ENCODE measurements around the gene GTPBP4.

Gene GTPBP4

DNA sequence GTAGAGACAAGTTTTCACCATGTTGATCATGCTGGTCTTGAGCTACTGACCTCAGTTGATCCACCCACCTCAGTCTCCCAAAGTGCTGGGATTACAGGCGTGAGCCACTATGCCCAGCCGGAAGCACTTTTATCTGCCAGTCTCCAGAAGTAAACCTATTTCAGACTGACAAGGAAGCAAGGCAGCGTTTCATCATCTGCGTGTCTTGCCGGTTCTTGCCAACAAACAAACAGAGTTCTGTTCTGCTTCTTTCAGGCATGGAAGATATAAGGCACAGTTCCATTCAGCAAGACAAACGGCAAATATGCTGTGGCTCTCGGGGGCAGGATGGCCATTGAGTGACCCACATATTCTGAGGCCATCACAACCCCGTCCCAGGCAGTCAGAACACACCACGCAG, 41.2 kb upstream of the GTPBP4 start:
- TF ChIP-seq, protein P1, sequence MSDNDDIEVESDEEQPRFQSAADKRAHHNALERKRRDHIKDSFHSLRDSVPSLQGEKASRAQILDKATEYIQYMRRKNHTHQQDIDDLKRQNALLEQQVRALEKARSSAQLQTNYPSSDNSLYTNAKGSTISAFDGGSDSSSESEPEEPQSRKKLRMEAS (IDR thresholded peaks at IDR 0.05; ENCODE audit: low read depth, low read length): no peak
- TF ChIP-seq, protein P2, sequence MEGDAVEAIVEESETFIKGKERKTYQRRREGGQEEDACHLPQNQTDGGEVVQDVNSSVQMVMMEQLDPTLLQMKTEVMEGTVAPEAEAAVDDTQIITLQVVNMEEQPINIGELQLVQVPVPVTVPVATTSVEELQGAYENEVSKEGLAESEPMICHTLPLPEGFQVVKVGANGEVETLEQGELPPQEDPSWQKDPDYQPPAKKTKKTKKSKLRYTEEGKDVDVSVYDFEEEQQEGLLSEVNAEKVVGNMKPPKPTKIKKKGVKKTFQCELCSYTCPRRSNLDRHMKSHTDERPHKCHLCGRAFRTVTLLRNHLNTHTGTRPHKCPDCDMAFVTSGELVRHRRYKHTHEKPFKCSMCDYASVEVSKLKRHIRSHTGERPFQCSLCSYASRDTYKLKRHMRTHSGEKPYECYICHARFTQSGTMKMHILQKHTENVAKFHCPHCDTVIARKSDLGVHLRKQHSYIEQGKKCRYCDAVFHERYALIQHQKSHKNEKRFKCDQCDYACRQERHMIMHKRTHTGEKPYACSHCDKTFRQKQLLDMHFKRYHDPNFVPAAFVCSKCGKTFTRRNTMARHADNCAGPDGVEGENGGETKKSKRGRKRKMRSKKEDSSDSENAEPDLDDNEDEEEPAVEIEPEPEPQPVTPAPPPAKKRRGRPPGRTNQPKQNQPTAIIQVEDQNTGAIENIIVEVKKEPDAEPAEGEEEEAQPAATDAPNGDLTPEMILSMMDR (IDR thresholded peaks at IDR 0.05; ENCODE audit: low read depth, low read length): no peak
- TF ChIP-seq POLR2A (IDR thresholded peaks at IDR 0.05; ENCODE audit: extremely low read depth, insufficient read length) (no peak), MYC (IDR thresholded peaks at IDR 0.05; ENCODE audit: low read depth, low read length) (no peak)
- H3K4me3 ChIP-seq (ENCODE audit: low read depth, low read length): no peak overlapping the region
- no peak for DNase-seq (ENCODE audit: low read depth)

DNA sequence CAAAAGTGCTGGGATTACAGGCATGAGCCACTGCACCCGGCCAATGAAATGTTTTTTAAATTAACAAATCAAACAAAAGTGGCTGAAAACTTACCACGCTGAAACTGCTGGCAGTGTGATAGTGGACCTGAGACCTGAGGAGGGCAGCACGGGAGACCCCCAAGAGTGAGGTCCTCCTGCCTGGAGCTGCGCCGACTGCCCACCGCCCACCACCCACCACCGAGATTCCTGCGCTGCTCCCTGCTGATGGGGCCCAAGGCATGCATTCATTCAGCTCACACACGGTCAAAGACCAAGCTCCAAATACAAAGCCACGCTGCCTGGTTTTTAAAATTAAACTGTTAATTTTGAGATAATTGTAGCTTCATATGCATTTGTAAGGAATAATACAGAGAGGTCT, 40.4 kb upstream of the GTPBP4 start:
- TF ChIP-seq, protein P2 (IDR thresholded peaks at IDR 0.05; ENCODE audit: low read depth, low read length): no peak
- TF ChIP-seq, protein P1 (IDR thresholded peaks at IDR 0.05; ENCODE audit: low read depth, low read length): no peak
- no peak overlapping the region for H3K4me3 ChIP-seq (ENCODE audit: low read depth, low read length)
- no peak for DNase-seq (ENCODE audit: low read depth)

DNA sequence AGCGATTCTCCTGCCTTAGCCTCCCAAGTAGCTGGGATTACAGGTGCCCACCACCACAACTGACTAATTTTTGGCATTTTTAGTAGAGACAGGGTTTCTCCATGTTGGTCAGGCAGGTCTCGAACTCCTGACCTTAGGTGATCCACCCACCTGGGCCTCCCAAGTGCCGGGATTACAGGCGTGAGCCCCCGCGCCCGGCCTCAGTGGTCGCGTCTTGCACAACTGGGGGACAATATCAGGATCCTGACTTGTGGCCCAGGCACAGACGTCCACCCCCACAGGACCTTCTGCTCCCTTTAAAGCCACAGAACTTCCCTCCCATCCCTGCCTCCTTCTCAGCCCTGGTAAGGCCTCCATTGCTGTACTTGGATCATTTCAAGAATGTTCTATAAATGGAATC, 39.9 kb upstream of the GTPBP4 start:
- TF ChIP-seq, protein P2 (IDR thresholded peaks at IDR 0.05; ENCODE audit: low read depth, low read length): no peak
- TF ChIP-seq, protein P1 (IDR thresholded peaks at IDR 0.05; ENCODE audit: low read depth, low read length): no peak
- TF ChIP-seq POLR2A (IDR thresholded peaks at IDR 0.05; ENCODE audit: extremely low read depth, insufficient read length) (no peak), MYC (IDR thresholded peaks at IDR 0.05; ENCODE audit: low read depth, low read length) (no peak)
- DNase-seq (ENCODE audit: low read depth): no peak
- H3K4me3 ChIP-seq (ENCODE audit: low read depth, low read length): no peak overlapping the region

DNA sequence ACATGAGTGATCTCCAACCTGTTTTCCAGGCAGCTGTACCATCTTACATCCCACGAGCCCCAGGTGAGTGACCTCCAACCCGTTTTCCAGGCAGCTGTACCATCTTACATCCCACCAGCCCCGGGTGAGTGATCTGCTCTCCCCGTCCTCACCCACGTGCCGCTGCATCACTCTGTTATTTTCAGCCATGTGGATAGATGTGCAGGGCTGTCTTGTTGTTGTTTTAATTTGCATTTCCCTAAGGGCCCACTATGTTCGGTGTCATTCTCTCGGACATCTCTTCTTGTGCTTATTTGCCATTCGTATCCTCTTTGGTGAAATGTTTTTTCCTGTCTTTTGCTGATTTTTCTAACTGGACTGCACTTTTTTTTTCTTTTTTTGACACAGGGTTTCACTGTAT, 38.8 kb upstream of the GTPBP4 start:
- no peak for TF ChIP-seq POLR2A (IDR thresholded peaks at IDR 0.05; ENCODE audit: extremely low read depth, insufficient read length)
- no peak for TF ChIP-seq MYC (IDR thresholded peaks at IDR 0.05; ENCODE audit: low read depth, low read length)
- H3K4me3 ChIP-seq (ENCODE audit: low read depth, low read length): no peak overlapping the region
- DNase-seq (ENCODE audit: low read depth): no peak

DNA sequence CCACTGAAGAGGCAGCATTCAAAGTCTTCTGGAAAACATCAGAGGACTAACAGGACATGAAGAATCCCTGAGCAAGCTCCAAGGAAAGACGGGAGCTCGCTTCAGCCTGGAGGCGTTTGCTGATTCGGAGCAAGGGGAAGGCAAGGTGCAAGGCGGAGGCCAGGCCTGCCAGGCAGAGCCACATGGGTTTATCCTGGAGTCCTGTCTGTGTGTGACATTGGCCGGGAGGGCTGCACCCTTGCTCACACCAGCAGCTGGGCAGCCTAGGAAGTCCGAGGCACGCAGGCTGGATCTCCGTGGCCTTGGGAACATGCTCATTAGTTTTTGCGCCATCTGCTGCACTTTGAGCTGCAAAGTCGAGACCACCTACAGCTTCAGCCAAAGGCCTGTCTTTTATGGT, 34.4 kb upstream of the GTPBP4 start:
- no peak for TF ChIP-seq MYC (IDR thresholded peaks at IDR 0.05; ENCODE audit: low read depth, low read length)
- TF ChIP-seq, protein P2 (IDR thresholded peaks at IDR 0.05; ENCODE audit: low read depth, low read length): no peak
- TF ChIP-seq, protein P1 (IDR thresholded peaks at IDR 0.05; ENCODE audit: low read depth, low read length): no peak
- TF ChIP-seq POLR2A (IDR thresholded peaks at IDR 0.05; ENCODE audit: extremely low read depth, insufficient read length): no peak
- no peak overlapping the region for H3K4me3 ChIP-seq (ENCODE audit: low read depth, low read length)
- no peak for DNase-seq (ENCODE audit: low read depth)

DNA sequence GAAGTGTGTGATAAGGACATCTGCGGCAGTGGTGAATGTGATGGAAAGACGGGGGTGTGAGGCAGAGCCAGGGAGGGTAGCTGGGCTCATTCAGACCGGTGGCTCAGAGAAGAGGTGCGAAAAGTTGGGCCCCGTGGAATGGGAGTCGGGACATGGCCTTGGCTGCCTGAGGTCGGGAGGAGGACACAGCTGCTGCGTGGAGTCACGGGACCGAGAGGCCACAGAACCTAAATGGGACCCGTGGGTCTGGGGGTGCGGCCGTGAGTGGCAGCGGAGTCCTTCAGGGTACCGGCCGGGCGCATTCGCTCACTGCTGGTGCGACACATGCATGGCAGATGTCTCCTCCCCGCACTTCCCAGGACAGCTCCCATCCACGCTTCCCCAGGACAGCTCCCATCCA, 33.8 kb upstream of the GTPBP4 start:
- TF ChIP-seq POLR2A (IDR thresholded peaks at IDR 0.05; ENCODE audit: extremely low read depth, insufficient read length): no peak
- no peak overlapping the region for H3K4me3 ChIP-seq (ENCODE audit: low read depth, low read length)
- no peak for DNase-seq (ENCODE audit: low read depth)

DNA sequence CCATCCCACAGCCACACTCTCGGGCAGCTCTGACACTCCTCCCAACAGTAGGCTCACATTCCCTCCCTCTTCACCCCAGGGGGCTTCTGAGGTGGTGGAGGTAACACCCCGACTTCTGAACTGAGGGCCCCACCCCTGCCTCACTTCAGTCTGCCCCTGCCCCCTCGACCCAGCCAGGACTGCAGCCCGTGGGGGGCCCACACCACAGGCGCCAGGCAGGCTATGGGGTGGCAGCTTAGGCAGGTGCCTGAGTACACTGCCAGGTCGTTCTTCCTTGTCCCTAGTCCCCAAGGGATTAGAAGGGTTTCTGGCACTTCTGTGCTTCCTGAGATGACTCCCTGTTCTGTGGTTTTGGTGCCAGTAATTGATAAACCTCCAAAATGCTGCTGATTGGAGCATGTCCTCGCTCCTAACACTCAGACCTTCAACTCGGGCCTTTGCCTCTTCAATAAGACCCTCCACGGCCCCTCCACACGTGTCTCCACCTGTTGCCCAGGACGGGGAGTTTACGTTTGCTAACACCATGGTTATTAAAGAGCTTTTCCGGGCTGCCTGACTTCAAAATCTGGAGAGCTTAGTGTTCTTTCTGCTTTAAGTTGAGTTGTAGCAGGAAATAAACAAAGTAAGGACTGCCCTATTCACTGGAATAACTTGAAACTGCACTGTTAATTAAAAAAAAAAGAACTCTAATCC, 33.0 kb upstream of the GTPBP4 start:
- no peak for TF ChIP-seq MYC (IDR thresholded peaks at IDR 0.05; ENCODE audit: low read depth, low read length)
- TF ChIP-seq, protein P2 (IDR thresholded peaks at IDR 0.05; ENCODE audit: low read depth, low read length): no peak
- TF ChIP-seq, protein P1 (IDR thresholded peaks at IDR 0.05; ENCODE audit: low read depth, low read length): no peak
- TF ChIP-seq POLR2A (IDR thresholded peaks at IDR 0.05; ENCODE audit: extremely low read depth, insufficient read length): no peak
- H3K4me3 ChIP-seq (ENCODE audit: low read depth, low read length): no peak overlapping the region
- DNase-seq (ENCODE audit: low read depth): peak; percentile 25
